T47D (cell line): ENCODE measurements around the gene FNDC3B.
"Not testable (repeated sequence)": the region's sequence is repeated elsewhere in the genome, so short reads cannot be mapped to it uniquely, and the experiment has no call there.

Source experiments
- DNase-seq, 2 experiments: peaks; one replicate each; pipeline versions ENCODE4 v3.0.0 to v3.0.0-alpha.2; 2011 to 2012; ENCODE audit warnings: low read depth in 1 of 2, low spot score in 1 of 2
- JUND ChIP-seq: IDR thresholded peaks from 2 replicates; pipeline ENCODE4 v1.6.1; 2012; ENCODE audit warnings: low read depth
- in situ Hi-C: cut with HindIII; loops from 2 replicates; pipeline ENCODE4 v1.10.0; 2016; ENCODE audit warnings: low sequenced_read_pairs, low pct_unique_long_range_greater_than_20kb

The FNDC3B gene

DNA sequence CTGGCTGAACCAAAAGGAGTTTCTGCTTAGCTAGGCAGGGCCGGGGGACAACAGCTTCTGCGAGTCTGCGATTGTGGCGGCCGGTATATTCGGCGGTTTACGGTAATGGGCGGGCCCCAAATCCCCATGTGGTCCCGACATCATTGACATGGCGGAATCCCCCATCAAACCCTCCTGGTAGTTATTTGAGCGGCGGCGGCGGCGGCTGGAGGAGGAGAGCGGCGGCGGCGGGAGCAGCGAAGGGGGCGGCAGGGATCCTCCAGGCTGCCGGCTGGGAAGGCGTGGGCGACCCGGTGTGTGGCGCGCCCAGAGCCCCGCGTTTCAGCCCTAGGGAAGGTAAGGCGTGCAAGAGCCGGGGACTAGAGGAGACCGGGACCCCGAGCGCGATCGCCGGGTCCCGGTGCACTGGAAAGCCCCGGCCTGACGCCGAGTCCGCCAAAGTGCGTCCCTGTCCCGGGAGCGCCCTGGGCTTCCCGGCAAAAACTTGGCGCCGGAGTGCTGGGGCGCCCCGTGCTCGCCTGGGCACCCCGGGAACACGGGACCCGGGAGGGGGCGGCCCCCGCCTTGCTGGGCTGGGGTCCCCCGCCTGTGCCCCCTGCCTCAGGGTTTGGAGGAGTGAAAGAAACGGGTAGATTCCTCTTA, at the start of gene FNDC3B:
FNDC3B (plus strand) TSS at position 143 of the 642 bp plus-strand sequence. CDS start 72,902 bp downstream, outside the sequence.
- TF ChIP-seq JUND = no peak
- in situ Hi-C loops = no loop called here
- DNase-seq = peak; percentile 97 to 99

- in situ Hi-C loops, DNase-seq: not testable (repeated sequence)
Measured at GRCh38 chr3:171990239-171990638, 49.1 kb upstream of the FNDC3B start.

DNA sequence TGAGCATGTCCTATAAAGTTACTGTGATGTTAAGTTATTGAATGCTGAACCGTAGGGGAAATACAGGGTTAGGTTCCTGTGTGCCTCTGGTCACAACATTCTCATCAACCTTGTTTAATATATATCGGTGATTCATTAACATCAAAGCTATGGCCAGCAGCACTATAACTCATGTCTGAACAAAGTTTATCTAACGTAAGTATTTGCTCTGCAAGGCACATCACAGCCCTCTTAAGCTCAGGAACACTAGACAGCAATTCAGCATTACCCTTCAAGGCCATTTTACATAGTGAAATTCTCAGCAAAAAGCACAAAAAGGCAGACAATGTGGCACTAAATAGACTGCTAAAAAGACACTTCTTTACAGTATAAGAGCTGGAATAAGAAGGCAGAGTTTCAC, 48.2 kb upstream of the FNDC3B start:
- no peak for TF ChIP-seq JUND
- DNase-seq = no peak

GRCh38 chr3:171994646-171995428, 44.5 kb upstream of the FNDC3B start:
- in situ Hi-C loops = no loop called here
- TF ChIP-seq JUND = no peak
- DNase-seq = peak; percentile 55 to 85

More for the DNA sequence above, 48.2 kb upstream of the FNDC3B start:
- in situ Hi-C loops = no loop called here

- in situ Hi-C loops = no loop called here
- no peak for DNase-seq
- no peak for TF ChIP-seq JUND
Measured at GRCh38 chr3:171995486-171995885, 43.9 kb upstream of the FNDC3B start.

DNA sequence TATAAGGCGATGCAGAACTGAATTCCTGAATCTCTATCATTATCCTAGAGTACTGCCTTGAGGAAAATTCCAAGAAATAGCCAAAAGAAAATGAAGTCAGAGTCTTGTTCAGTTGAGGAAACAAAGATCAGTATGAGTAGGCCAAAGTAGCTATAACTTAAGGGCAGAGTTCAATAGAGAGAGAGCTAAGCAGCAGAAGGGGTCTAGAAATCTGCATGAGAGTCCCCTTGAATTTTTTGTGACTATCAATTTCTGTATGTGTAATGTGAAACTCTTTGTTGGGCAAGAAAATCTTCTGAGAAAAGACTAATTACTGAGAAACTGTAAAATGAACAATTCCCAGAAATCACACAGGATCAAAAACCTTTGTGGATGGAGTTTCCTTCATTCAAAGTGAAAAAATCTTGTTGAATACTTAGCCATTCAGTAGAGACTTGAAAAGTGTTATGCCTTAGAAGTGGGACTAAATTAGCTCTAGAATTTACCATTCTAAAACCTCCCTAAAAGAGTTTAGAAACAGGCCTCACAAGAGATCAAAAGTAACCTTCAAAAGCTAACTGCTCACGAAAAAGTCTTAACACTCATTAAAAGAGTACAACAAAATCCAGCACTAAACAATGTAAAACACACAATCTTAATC, 43.1 kb upstream of the FNDC3B start:
- no peak for DNase-seq
- no peak for TF ChIP-seq JUND
- in situ Hi-C loops = no loop called here

- in situ Hi-C loops, DNase-seq: not testable (repeated sequence)
Measured at GRCh38 chr3:171998731-171999130, 40.6 kb upstream of the FNDC3B start.

DNA sequence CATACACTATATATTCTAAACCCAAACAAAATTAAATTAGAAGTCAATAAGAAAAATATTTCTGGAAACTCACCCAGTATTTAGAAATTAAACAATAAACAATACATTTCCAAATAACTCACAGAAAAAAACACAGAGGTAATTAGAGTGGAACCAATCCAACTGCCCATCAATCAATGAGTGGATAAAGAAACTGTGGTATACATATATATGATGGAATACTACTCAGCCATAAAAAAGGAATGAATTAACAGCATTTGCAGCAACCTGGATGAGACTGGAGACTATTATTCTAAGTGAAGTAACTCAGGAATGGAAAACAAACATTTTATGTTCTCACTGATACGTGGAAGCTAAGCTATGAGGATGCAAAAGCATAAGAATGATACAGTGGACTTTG, 37.8 kb upstream of the FNDC3B start:
- DNase-seq, in situ Hi-C loops: not testable (repeated sequence)

GRCh38 chr3:172002512-172003078, 36.8 kb upstream of the FNDC3B start:
- DNase-seq = no peak
- in situ Hi-C loops = no loop called here
- TF ChIP-seq JUND = no peak

- in situ Hi-C loops = no loop called here
- TF ChIP-seq JUND = no peak
- no peak for DNase-seq
Measured at GRCh38 chr3:172003146-172003545, 36.2 kb upstream of the FNDC3B start.

GRCh38 chr3:172007065-172007370, 32.4 kb upstream of the FNDC3B start:
- TF ChIP-seq JUND = no peak
- in situ Hi-C loops = no loop called here
- DNase-seq = no peak

DNA sequence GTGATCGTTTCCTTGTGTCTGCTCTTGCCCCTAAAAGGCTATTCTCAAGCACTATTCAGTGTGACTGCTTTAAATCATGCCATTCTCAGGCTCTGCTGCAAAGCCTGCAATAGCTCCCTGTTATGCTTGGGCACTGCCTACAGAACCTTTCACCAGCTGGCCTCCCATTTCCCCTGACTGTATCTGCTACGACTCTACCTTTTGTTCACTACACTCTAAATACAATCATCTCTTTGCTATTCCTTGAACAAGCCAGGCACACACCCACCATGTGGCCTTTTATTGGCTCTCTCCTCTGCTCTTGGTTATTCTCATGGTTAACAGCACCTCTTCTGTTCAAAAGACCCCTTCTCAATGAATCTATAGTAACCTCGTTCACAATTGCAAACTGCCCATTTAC, 29.6 kb upstream of the FNDC3B start:
- no peak for DNase-seq
- in situ Hi-C loops = no loop called here
- TF ChIP-seq JUND = no peak

- peak; percentile 37 to 77 for DNase-seq
- in situ Hi-C loops = no loop called here
- TF ChIP-seq JUND = peak; percentile 7; the same call in 1 of the 2 replicates
Measured at GRCh38 chr3:172012775-172013174, 26.6 kb upstream of the FNDC3B start.
